ENCODE data around the gene WWOX.

DNA sequence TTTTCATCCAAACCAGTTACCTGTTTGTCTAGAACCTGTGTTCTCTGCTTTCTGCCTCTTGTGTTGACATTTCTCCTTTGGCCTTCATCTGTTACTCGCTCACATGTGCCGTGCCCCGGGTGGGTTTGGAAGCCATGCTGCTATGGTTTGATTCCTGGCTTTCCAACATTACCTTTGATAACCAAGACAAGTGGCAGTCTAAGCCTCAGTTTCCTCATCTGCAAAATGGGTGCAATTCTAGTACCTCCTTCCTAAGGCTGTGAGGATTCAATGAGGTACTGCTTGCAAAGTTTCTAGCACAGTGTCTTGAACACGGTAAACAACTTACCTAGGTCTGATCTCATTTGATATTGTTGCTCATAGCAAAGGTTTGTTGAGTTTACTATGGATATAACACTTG, 665.0 kb downstream of the WWOX start:
- no peak for TF ChIP-seq POLR2A (IDR thresholded peaks at IDR 0.05)
- TF ChIP-seq, protein P1, sequence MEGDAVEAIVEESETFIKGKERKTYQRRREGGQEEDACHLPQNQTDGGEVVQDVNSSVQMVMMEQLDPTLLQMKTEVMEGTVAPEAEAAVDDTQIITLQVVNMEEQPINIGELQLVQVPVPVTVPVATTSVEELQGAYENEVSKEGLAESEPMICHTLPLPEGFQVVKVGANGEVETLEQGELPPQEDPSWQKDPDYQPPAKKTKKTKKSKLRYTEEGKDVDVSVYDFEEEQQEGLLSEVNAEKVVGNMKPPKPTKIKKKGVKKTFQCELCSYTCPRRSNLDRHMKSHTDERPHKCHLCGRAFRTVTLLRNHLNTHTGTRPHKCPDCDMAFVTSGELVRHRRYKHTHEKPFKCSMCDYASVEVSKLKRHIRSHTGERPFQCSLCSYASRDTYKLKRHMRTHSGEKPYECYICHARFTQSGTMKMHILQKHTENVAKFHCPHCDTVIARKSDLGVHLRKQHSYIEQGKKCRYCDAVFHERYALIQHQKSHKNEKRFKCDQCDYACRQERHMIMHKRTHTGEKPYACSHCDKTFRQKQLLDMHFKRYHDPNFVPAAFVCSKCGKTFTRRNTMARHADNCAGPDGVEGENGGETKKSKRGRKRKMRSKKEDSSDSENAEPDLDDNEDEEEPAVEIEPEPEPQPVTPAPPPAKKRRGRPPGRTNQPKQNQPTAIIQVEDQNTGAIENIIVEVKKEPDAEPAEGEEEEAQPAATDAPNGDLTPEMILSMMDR (IDR thresholded peaks at IDR 0.05), result no peak
